Measurements from ENCODE around the gene CCDC34.

CCDC34 gene

GRCh38 chr11:27386181-27386845 is 23.3 kb upstream of the CCDC34 start:
- DNase-seq (ENCODE audit: extremely low read depth, low read depth), result no peak
- TF ChIP-seq CTCF (IDR thresholded peaks at IDR 0.05; ENCODE audit: low read depth, low read length), result no peak

GRCh38 chr11:27385245-27385644 is 22.2 kb upstream of the CCDC34 start:
- no peak for DNase-seq (ENCODE audit: extremely low read depth, low read depth)
- TF ChIP-seq CTCF (IDR thresholded peaks at IDR 0.05; ENCODE audit: low read depth, low read length), result no peak

GRCh38 chr11:27384227-27384626 is 21.2 kb upstream of the CCDC34 start:
- no peak for TF ChIP-seq CTCF (IDR thresholded peaks at IDR 0.05; ENCODE audit: low read depth, low read length)
- no peak for DNase-seq (ENCODE audit: extremely low read depth, low read depth)

- no peak for TF ChIP-seq CTCF (IDR thresholded peaks at IDR 0.05; ENCODE audit: low read depth, low read length)
- no peak for DNase-seq (ENCODE audit: extremely low read depth, low read depth)
Measured at GRCh38 chr11:27383645-27384044, 20.6 kb upstream of the CCDC34 start.

GRCh38 chr11:27381238-27381666 is 18.2 kb upstream of the CCDC34 start:
- TF ChIP-seq CTCF (IDR thresholded peaks at IDR 0.05; ENCODE audit: low read depth, low read length), result no peak
- DNase-seq (ENCODE audit: extremely low read depth, low read depth), result no peak

- no peak for DNase-seq (ENCODE audit: extremely low read depth, low read depth)
- TF ChIP-seq CTCF (IDR thresholded peaks at IDR 0.05; ENCODE audit: low read depth, low read length), result no peak
Measured at GRCh38 chr11:27380771-27381170, 17.8 kb upstream of the CCDC34 start.

GRCh38 chr11:27379449-27379848 is 16.4 kb upstream of the CCDC34 start:
- DNase-seq (ENCODE audit: extremely low read depth, low read depth), result no peak

More at GRCh38 chr11:27379449-27379848, 16.4 kb upstream of the CCDC34 start:
- no peak for TF ChIP-seq CTCF (IDR thresholded peaks at IDR 0.05; ENCODE audit: low read depth, low read length)

Data from AG09319 (cell line).